GM20000 (cell line): Measurements from ENCODE around the gene PTPRN2.
"Not testable (repeated sequence)": the region's sequence is repeated elsewhere in the genome, so short reads cannot be mapped to it uniquely, and the experiment has no call there.

Source experiments
- DNase-seq: peaks from one replicate; pipeline ENCODE4 v3.0.0; 2012; ENCODE audit warnings: low spot score
- TF ChIP-seq, protein P1 (sequence below): IDR thresholded peaks from 2 replicates; pipeline ENCODE4 v1.5.1; 2012; ENCODE audit warnings: mild to moderate bottlenecking, control low read depth; ENCODE audit errors: extremely low read depth, missing control alignments

Gene PTPRN2

DNA sequence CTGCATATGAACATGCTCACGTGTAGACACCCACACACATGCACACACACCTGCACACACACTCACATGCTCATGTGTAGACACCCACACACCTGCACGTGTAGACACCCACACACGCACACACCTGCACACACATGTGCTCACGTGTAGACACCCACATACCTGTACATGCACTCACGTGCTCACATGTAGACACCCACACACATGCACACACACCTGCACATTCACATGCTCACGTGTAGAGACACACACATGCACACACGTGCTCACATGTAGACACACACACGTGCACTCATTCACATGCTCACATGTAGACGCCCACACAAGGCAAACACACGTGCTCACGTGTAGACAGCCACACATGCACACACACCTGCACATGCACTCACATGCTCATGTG lies 275.8 kb downstream of the PTPRN2 start:
- DNase-seq = no peak
- TF ChIP-seq, protein P1, sequence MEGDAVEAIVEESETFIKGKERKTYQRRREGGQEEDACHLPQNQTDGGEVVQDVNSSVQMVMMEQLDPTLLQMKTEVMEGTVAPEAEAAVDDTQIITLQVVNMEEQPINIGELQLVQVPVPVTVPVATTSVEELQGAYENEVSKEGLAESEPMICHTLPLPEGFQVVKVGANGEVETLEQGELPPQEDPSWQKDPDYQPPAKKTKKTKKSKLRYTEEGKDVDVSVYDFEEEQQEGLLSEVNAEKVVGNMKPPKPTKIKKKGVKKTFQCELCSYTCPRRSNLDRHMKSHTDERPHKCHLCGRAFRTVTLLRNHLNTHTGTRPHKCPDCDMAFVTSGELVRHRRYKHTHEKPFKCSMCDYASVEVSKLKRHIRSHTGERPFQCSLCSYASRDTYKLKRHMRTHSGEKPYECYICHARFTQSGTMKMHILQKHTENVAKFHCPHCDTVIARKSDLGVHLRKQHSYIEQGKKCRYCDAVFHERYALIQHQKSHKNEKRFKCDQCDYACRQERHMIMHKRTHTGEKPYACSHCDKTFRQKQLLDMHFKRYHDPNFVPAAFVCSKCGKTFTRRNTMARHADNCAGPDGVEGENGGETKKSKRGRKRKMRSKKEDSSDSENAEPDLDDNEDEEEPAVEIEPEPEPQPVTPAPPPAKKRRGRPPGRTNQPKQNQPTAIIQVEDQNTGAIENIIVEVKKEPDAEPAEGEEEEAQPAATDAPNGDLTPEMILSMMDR = no peak

GRCh38 chr7:158310924-158311666 lies 276.5 kb downstream of the PTPRN2 start:
- no peak for DNase-seq
- TF ChIP-seq, protein P1 = no peak

GRCh38 chr7:158309868-158310763 lies 277.5 kb downstream of the PTPRN2 start:
- TF ChIP-seq, protein P1 = no peak
- no peak for DNase-seq

GRCh38 chr7:158308001-158308400 lies 279.6 kb downstream of the PTPRN2 start:
- no peak for DNase-seq
- TF ChIP-seq, protein P1 = no peak

- not testable (repeated sequence) for DNase-seq
Observed at GRCh38 chr7:158304072-158304471, 283.6 kb downstream of the PTPRN2 start.

DNA sequence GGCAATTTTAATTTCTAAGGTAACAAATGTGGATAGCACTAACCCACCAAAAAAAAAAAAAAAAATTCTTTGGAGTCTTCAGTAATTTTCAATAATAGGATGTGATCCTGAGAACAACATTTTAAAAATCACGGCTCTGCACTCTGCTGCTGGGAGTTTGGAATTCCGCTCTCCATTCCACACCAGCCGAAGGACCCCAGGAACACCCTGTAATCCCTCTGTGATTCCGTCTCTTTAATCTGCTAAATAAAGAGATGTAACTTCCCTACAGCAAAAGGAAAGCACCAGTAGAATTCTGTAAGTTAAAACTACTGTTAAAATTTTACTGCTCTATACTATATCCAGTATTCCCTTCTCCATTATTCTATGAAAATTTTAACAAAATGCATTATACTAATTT lies 284.5 kb downstream of the PTPRN2 start:
- TF ChIP-seq, protein P1 = no peak
- DNase-seq = no peak

DNA sequence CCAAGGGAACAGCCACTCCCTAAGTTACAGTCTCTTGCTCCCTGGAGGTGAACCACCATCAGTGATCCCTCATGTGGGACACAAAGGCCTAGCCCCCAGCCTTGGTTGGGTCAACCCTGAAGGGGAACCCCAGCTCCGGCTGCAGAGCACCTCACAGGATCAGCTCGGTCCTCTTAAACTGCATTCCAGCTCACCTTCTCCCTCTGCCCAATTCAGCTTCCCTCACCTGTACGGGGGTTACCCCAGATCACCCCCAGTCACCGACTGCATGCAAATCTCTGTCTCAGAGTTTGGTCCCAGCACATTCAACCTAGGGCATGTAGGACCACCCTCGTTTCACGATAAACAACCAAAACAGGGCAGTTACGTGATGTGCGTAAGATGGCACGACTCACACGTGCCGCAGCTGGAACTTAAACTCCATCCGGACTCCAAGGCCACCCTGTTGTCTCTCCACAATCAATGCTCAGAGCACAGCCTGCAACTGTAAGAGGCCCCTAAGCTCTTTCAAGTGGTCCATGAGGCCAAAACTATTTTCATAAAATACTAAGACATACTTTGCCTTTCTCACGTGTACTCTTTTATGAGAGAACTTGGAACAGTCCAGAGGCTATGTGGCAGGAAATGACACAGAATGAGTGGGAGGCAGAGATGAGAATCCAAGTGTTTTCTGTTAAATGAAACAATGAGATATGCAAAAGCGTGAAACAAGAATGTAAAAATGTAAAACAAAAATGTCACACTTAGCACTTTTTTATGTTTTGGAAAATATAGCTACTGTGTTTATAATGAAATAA lies 285.2 kb downstream of the PTPRN2 start:
- TF ChIP-seq, protein P1 = no peak
- no peak for DNase-seq
